Tibial artery (tissue), 4 donors: ENCODE results near the gene B3GNT7.

ENCODE experiments used
- DNase-seq, 2 donors: peaks; one replicate each; pipeline ENCODE4 v3.0.0-alpha.2; 2019
- H3K27ac ChIP-seq, 2 donors: fragments of 200-600 bp; sonication (generic) in 1 of 2; 1 replicate in 1 of 2; 2 replicates in 1 of 2; pipeline ENCODE4 v1.5.1; 2018 to 2019; ENCODE audit warnings: mild to moderate bottlenecking in 1 of 2
- H3K27me3 ChIP-seq, 2 donors: fragments of 200-600 bp; sonication (generic) in 1 of 2; one replicate each; pipeline versions ENCODE4 v1.5.1 to v1.6.0; 2016 to 2019
- H3K36me3 ChIP-seq, 3 donors: fragments of 200-600 bp; sonication (generic) in 2 of 3; one replicate each; pipeline ENCODE4 v1.5.1; 2016 to 2019; ENCODE audit warnings: mild to moderate bottlenecking in 2 of 3
- H3K4me1 ChIP-seq, 4 donors: fragments of 200-600 bp; sonication (generic) in 2 of 4; 1 replicate in 3 of 4; 2 replicates in 1 of 4; pipeline ENCODE4 v1.5.1; 2016 to 2019
- H3K4me3 ChIP-seq, 2 donors: fragments of 200-600 bp; sonication (generic) in 1 of 2; 1 replicate in 1 of 2; 2 replicates in 1 of 2; pipeline ENCODE4 v1.5.1; 2018 to 2019; ENCODE audit warnings: mild to moderate bottlenecking in 2 of 2
- H3K9me3 ChIP-seq, 3 donors: fragments of 200-600 bp; sonication (generic) in 1 of 3; one replicate each; pipeline ENCODE4 v1.5.1; 2016 to 2019
- CTCF ChIP-seq, 2 experiments: fragments of 200-600 bp in 1 of 2; fragments of 450-650 bp in 1 of 2; IDR thresholded peaks; one replicate each; pipeline ENCODE4 v1.5.1; 2017 to 2019; ENCODE audit warnings: antibody characterized with exemption in 2 of 2, mild to moderate bottlenecking in 1 of 2, moderate library complexity in 1 of 2
- intact Hi-C: fragments of 100-400 bp; cut with DNase I; formaldehyde crosslinking; loops from one replicate; pipeline ENCODE4 v1.15.0; 2023; ENCODE audit warnings: low total_unique reads

B3GNT7 gene

DNA sequence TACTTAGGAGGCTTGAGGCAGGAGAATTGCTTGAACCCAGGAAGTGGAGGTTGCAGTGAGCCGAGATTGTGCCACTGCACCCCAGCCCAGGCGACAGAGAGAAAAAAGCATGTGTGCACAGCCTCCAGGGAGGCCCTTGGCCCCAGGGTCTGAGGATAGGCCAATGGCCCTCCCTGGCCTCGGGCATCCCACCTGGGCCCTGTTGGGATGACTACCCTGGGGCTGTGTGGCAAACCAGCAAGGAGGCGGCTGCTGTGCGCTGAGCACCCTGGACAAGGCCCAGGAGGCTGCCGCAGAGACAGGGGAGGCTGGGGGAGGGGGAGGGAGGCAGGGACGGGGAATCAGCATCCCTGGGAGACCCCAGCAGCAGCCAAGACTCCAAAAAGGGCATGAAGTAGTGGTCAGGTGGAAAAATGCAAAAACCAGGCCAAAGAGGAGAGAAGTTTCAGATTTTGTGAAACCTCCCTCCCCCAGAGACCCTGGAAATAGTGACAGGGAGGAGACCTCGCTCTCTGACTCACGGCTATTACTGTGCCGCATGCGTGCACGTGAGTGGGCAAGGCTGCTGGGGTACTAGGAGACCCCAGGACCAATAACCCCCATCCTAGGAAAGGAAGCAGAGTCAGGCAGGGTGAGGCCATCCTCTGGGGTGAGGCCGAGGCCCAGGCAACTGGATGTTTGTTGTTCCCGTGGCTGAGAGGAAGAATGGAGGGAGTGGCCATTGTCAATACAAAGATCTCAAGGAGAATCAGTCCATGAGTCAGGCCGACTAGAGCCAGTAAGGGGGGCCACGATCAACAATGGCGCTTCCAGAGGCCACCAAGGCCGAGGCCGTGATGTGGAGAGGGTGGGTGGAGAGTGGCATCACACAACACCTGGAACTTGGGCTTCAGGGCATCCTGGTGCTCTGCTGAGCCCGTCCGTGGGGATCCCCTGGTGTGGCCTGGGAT is 16.0 kb upstream of the B3GNT7 start:
- H3K27ac ChIP-seq = no peak overlapping the region
- H3K27me3 ChIP-seq = no peaks in the 10 kb centered on the region
- H3K4me3 ChIP-seq = no peak overlapping the region
- DNase-seq = no peak
- H3K4me1 ChIP-seq = no peaks in the 10 kb centered on the region
- TF ChIP-seq CTCF (IDR thresholded peaks at IDR 0.05) = no peak
- peaks cover 0 to 1% (median 0%) of the 10 kb centered on the region in 3 donors for H3K36me3 ChIP-seq
- intact Hi-C loops = no loop called here
- no peaks in the 10 kb centered on the region for H3K9me3 ChIP-seq

DNA sequence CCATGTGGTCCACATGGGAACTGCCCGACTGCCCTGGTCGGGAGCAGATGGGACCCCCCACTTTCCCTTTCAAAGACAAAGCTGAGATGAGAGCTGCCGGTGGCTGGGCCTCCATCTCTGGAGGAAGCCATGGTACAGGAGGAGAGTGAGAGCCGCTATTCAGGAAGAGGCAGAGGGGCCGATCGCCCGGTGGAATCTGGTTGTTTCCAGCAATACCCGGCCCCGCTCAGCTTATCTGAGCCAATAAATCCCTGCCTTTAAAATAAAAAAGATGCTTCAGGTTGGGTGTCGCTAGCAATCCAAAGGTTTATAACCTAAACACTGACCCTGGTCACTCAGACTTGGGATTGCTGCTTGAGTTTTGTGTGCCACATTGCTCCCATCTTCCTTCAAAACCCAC is 15.2 kb upstream of the B3GNT7 start:
- Histone ChIP-seq H3K4me1 (no peaks in the 10 kb centered on the region), H3K36me3 (peaks cover 0 to 5% (median 0%) of the 10 kb centered on the region in 3 donors), H3K4me3 (no peak overlapping the region), H3K27ac (no peak overlapping the region), H3K9me3 (no peaks in the 10 kb centered on the region), H3K27me3 (no peaks in the 10 kb centered on the region)
- intact Hi-C loops = no loop called here
- no peak for DNase-seq
- no peak for TF ChIP-seq CTCF (IDR thresholded peaks at IDR 0.05)

DNA sequence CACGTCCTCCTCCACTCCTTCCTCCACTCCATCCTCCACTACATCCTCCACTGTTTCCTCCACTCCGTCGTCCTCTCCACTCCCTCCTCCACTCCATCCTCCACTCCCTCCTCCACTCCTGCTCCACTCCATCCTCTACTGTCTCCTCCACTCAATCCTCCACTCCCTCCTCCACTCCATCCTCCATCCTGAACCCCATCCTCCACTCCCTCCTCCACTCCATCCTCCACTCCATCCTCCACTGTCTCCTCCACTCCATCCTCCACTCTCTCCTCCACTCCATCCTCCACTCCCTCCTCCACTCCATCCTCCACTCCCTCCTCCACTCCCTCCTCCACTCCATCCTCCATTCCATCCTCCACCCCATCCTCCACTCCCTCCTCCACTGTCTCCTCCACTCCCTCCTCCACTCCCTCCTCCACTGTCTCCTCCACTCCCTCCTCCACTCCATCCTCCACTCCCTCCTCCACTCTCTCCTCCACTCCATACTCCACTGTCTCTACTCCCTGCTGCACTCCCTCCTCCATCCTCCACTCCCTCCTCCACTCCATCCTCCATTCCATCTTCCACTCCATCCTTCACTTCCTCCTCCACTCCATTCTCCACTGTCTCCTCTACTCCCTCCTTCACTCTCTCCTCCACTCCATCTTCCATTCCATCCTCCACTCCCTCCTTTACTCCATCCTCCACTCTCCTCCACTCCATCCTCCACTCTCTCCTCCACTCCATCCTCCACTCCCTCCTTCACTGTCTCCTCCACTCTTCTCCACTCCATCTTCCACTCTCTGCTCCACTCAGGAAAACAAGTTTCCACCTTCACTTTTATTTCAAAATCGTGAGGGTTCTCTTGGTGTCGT is 14.3 kb upstream of the B3GNT7 start:
- Histone ChIP-seq H3K4me1 (no peaks in the 10 kb centered on the region), H3K36me3 (peaks cover 0 to 5% (median 0%) of the 10 kb centered on the region in 3 donors), H3K27me3 (no peaks in the 10 kb centered on the region), H3K4me3 (no peak overlapping the region), H3K9me3 (no peaks in the 10 kb centered on the region), H3K27ac (no peak overlapping the region)
- no peak for DNase-seq
- intact Hi-C loops = no loop called here
- TF ChIP-seq CTCF (IDR thresholded peaks at IDR 0.05) = no peak

DNA sequence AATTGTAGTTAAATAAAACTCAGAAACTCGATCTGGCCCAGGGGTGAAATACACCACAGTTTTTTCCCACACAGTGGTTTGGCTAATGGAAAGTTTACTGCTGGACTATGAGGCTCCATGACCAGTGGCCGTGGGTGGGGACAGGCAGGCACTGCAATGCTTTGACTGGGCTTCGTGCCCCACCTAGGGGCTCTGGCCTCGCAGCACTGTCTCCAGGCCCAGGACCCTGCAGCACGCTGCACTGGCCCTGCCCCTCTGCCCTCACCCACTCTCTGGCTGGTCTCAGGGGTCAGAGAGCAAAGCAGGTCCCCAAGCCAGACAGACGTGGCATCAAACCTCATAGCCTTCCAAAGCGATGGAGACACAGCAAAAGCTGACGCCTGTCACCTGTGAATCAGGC is 13.4 kb upstream of the B3GNT7 start:
- no peaks in the 10 kb centered on the region for H3K4me1 ChIP-seq
- DNase-seq = no peak
- H3K27ac ChIP-seq = no peak overlapping the region
- no peaks in the 10 kb centered on the region for H3K27me3 ChIP-seq
- intact Hi-C loops = no loop called here
- peaks cover 0 to 5% (median 0%) of the 10 kb centered on the region in 3 donors for H3K36me3 ChIP-seq
- no peaks in the 10 kb centered on the region for H3K9me3 ChIP-seq
- H3K4me3 ChIP-seq = no peak overlapping the region
- TF ChIP-seq CTCF (IDR thresholded peaks at IDR 0.05) = no peak

GRCh38 chr2:231383416-231384108 is 11.9 kb upstream of the B3GNT7 start:
- TF ChIP-seq CTCF (IDR thresholded peaks at IDR 0.05) = no peak
- H3K27ac ChIP-seq = no peak overlapping the region
- H3K4me1 ChIP-seq = peaks cover 0 to 5% (median 0%) of the 10 kb centered on the region in 4 donors
- no peaks in the 10 kb centered on the region for H3K27me3 ChIP-seq
- no peaks in the 10 kb centered on the region for H3K9me3 ChIP-seq
- no peak for DNase-seq
- no peak overlapping the region for H3K4me3 ChIP-seq
- peaks cover 0 to 5% (median 0%) of the 10 kb centered on the region in 3 donors for H3K36me3 ChIP-seq
- intact Hi-C loops = no loop called here
